ENCODE measurements around the gene NEU2.

NEU2 gene

DNA sequence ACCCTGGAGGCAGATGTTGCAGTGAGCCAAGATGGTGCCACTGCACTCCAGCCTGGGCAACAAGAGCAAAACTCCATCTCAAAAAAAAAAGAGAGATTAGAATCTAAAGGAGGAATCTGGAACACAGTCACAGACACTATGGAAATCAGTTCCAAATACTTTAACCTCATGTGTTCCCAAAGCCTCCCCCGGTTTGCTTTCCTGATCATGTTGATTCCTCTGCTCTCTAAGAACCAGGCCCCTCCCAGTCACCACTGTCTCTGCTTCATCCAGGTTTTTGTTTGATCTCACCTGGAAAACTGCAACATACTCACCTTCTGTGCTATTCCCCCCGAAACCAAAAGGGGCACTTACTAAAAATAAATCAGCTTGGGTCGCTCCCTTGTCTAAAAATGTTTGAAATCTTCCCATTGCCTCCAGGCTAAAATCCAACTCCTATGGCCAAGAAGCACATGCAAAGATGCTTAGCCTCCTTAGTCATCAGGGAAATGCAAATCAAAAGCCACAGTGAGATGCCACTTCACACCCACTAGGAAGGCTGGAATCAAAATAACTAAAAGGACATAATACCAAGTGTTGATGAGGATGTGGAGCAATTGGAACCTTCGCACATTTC, 6.2 kb upstream of the NEU2 start:
- no peak for DNase-seq (ENCODE audit: extremely low spot score)
- TF ChIP-seq ZNF384 (IDR thresholded peaks at IDR 0.05): no peak
- no peak for TF ChIP-seq L3MBTL2 (conservative IDR thresholded peaks at IDR 0.05)
- no peak for TF ChIP-seq BHLHE40 (IDR thresholded peaks at IDR 0.05; ENCODE audit: borderline replicate concordance)
- no peak for TF ChIP-seq SP1 (IDR thresholded peaks at IDR 0.05)
- TF ChIP-seq FOXK2 (IDR thresholded peaks at IDR 0.05): no peak
- no peak for TF ChIP-seq ARNT (IDR thresholded peaks at IDR 0.05)
- no peak for TF ChIP-seq NFRKB (IDR thresholded peaks at IDR 0.05)
- no peak for TF ChIP-seq ELF4 (IDR thresholded peaks at IDR 0.05)
- no peak for TF ChIP-seq HDGF (IDR thresholded peaks at IDR 0.05; ENCODE audit: borderline replicate concordance)
- TF ChIP-seq, protein P1, sequence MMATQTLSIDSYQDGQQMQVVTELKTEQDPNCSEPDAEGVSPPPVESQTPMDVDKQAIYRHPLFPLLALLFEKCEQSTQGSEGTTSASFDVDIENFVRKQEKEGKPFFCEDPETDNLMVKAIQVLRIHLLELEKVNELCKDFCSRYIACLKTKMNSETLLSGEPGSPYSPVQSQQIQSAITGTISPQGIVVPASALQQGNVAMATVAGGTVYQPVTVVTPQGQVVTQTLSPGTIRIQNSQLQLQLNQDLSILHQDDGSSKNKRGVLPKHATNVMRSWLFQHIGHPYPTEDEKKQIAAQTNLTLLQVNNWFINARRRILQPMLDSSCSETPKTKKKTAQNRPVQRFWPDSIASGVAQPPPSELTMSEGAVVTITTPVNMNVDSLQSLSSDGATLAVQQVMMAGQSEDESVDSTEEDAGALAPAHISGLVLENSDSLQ (IDR thresholded peaks at IDR 0.05): no peak
- TF ChIP-seq LEF1 (IDR thresholded peaks at IDR 0.05; ENCODE audit: borderline replicate concordance): no peak
- no peak for TF ChIP-seq FOXA1 (IDR thresholded peaks at IDR 0.05)
- TF ChIP-seq FOXM1 (IDR thresholded peaks at IDR 0.05; ENCODE audit: borderline replicate concordance): no peak
- TF ChIP-seq CTBP1 (IDR thresholded peaks at IDR 0.05; ENCODE audit: borderline replicate concordance): no peak
- no peak for TF ChIP-seq SUZ12 (IDR thresholded peaks at IDR 0.05)
- ChIA-PET POLR2A (no interaction called here), CTCF (no interaction called here)

DNA sequence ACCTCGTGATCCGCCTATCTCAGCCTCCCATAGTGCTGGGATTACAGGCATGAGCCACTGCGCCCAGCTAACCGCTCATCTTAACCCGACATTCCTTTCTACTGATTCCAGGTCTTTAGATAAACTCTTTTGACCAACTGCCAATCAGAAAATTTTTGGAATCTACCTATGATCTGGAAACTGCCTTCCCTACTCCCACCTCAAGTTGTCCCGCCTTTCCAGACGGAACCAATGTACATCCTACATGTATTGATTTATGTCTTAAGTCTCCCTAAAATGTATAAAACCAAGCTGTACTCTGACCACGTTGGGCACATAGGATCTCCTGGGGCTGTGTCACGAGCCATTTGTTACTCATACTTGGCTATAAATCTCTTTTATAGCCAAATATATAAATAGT, 3.2 kb upstream of the NEU2 start:
- no peak for DNase-seq (ENCODE audit: extremely low spot score)
- TF ChIP-seq, protein P1 (IDR thresholded peaks at IDR 0.05): peak; percentile 69
- no peak for TF ChIP-seq SP1 (IDR thresholded peaks at IDR 0.05)
- ChIA-PET POLR2A (no interaction called here), CTCF (interaction anchor here (0.9 to 1.8 kb wide), 3 partner anchors 158 to 177 kb away, joined by 4 to 7 read pairs (median 4); no protein-coding TSS in a partner anchor)

DNA sequence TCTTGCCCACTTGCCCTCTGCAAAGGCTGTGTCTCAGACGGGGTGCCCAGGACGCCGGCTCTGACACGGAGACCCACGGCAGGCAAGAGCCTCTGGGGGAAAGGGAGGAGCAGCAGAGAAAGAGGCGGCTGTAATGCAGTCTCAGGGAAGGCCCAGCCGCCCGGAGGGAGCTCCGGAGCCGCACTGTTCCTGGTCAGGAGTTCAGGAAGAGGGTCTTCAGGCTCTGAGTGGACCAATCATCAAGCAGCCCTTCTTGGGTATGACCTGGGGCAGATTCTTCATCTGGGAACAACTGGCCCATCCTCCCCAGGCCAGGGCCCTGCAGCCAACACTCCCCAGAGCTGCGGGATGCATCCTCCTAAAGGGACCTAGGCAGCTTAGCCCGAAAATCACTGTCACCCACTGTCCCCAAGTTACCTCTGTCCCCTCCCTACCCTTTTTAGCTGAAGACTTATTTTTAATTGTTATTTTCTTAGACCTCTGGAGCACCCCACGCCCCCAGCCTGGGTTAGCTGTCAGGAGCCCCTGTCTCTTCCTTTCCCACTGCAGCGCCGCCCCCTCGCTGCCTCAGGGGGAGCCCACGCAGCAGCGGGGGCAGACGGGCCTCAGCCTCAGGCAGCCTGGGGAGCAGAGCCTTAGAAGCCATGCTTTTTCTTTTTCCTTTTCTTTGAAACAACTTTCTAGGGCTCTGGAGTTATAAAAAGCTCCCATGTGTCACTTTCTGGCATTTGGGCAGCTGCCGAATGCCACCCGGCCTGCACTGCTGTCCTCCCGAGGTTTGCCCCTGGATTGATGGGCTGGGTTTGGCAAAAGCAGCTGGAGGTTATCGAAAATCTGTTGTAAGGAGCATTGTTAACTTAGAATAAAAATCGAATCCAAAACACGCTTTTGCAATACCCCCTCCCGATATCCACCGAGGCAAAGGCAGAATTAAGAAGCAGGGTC, 644 bp upstream of the NEU2 start:
- TF ChIP-seq HDGF (IDR thresholded peaks at IDR 0.05; ENCODE audit: borderline replicate concordance): no peak
- TF ChIP-seq, protein P1 (IDR thresholded peaks at IDR 0.05): no peak
- no peak for TF ChIP-seq TARDBP (IDR thresholded peaks at IDR 0.05)
- TF ChIP-seq LEF1 (IDR thresholded peaks at IDR 0.05; ENCODE audit: borderline replicate concordance): no peak
- TF ChIP-seq SP1 (IDR thresholded peaks at IDR 0.05): no peak
- TF ChIP-seq ARNT (IDR thresholded peaks at IDR 0.05): no peak
- no peak for TF ChIP-seq L3MBTL2 (conservative IDR thresholded peaks at IDR 0.05)
- no peak for TF ChIP-seq CTBP1 (IDR thresholded peaks at IDR 0.05; ENCODE audit: borderline replicate concordance)
- TF ChIP-seq ZNF384 (IDR thresholded peaks at IDR 0.05): no peak
- TF ChIP-seq FOXM1 (IDR thresholded peaks at IDR 0.05; ENCODE audit: borderline replicate concordance): no peak
- TF ChIP-seq SUZ12 (IDR thresholded peaks at IDR 0.05): no peak
- TF ChIP-seq FOXK2 (IDR thresholded peaks at IDR 0.05): no peak
- no peak for DNase-seq (ENCODE audit: extremely low spot score)
- ChIA-PET CTCF (interaction anchor here (1.1 kb wide), 1 partner anchor 23 kb away, joined by 3 read pairs; no protein-coding TSS in a partner anchor), POLR2A (interaction anchor here (0.6 kb wide), 1 partner anchor 156 kb away, joined by 3 read pairs; no protein-coding TSS in a partner anchor)

DNA sequence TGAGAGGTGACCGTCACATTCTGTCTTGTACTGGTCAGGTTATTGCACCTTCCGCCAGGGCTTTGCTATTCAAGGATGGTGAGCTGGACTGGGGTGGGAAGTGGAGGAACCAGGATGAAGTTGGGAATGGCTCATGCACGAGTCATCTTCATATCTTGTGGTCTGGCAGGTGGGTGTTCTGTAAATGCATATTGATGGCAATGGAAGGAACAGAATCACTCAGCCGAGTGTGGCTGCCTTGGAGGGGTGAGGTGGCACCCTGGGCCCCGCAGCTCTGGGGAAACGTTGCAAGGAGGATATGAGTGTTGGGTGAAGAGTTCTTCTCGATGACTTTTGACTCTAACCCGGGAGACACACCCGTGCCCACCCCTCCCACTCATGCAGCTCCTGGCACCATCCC, 1.2 kb downstream of the NEU2 start:
- CTCF ChIA-PET: no interaction called here
- TF ChIP-seq LEF1 (IDR thresholded peaks at IDR 0.05; ENCODE audit: borderline replicate concordance): no peak
- TF ChIP-seq, protein P1 (IDR thresholded peaks at IDR 0.05): no peak
- no peak for TF ChIP-seq SP1 (IDR thresholded peaks at IDR 0.05)
- TF ChIP-seq TARDBP (IDR thresholded peaks at IDR 0.05): no peak
- no peak for TF ChIP-seq CTBP1 (IDR thresholded peaks at IDR 0.05; ENCODE audit: borderline replicate concordance)
- TF ChIP-seq ZNF384 (IDR thresholded peaks at IDR 0.05): no peak
- POLR2A ChIA-PET: no interaction called here
- no peak for DNase-seq (ENCODE audit: extremely low spot score)

DNA sequence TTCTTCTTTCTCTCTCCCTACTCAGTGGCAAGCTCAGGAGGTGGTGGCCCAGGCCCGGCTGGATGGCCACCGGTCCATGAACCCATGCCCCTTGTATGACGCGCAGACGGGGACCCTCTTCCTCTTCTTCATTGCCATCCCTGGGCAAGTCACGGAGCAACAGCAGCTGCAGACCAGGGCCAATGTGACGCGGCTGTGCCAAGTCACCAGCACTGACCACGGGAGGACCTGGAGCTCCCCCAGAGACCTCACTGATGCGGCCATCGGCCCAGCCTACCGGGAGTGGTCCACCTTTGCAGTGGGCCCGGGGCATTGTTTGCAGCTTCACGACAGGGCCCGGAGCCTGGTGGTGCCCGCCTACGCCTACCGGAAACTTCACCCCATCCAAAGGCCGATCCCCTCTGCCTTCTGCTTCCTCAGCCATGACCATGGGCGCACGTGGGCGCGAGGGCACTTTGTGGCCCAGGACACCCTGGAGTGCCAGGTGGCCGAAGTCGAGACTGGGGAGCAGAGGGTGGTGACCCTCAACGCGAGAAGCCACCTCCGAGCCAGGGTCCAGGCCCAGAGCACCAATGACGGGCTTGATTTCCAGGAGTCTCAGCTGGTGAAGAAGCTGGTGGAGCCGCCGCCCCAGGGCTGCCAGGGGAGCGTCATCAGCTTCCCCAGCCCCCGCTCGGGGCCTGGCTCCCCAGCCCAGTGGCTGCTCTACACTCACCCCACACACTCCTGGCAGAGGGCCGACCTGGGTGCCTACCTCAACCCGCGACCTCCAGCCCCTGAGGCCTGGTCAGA, 1.8 kb downstream of the NEU2 start:
- no peak for DNase-seq (ENCODE audit: extremely low spot score)
- CTCF ChIA-PET: no interaction called here
- POLR2A ChIA-PET: no interaction called here
- TF ChIP-seq SUZ12 (IDR thresholded peaks at IDR 0.05) (no peak), SP1 (IDR thresholded peaks at IDR 0.05) (no peak), TARDBP (IDR thresholded peaks at IDR 0.05) (no peak), CTBP1 (IDR thresholded peaks at IDR 0.05; ENCODE audit: borderline replicate concordance) (no peak), FOXK2 (IDR thresholded peaks at IDR 0.05) (no peak), ELF4 (IDR thresholded peaks at IDR 0.05) (no peak), L3MBTL2 (conservative IDR thresholded peaks at IDR 0.05) (no peak)
- TF ChIP-seq, protein P1 (IDR thresholded peaks at IDR 0.05): no peak

Measured in HEK293T (cell line).